Measurements from ENCODE around the gene AP5S1.

AP5S1 gene

GRCh38 chr20:3820048-3820900 is at the start of gene AP5S1:
AP5S1 (plus strand) TSS chr20:3820547; CDS start chr20:3822118, 1,571 bp downstream.
- Mint-ChIP-seq H3K4me1 (peaks cover 48% of the 10 kb centered on the region), H3K27ac (peak within 1 kb of the TSS; percentile 97), H3K27me3 (no peaks in the 10 kb centered on the region), H3K9me3 (no peaks in the 10 kb centered on the region), H3K36me3 (no peaks in the 10 kb centered on the region), H3K4me3 (peak within 1 kb of the TSS; percentile 92)

GRCh38 chr20:3771552-3772058 is 48.7 kb upstream of the AP5S1 start:
- no peak overlapping the region for H3K27ac Mint-ChIP-seq
- H3K4me3 Mint-ChIP-seq: no peak overlapping the region
- H3K4me1 Mint-ChIP-seq: peaks cover 13% of the 10 kb centered on the region
- H3K9me3 Mint-ChIP-seq: no peaks in the 10 kb centered on the region
- H3K27me3 Mint-ChIP-seq: no peaks in the 10 kb centered on the region
- H3K36me3 Mint-ChIP-seq: no peaks in the 10 kb centered on the region

- Mint-ChIP-seq H3K4me1 (peaks cover 25% of the 10 kb centered on the region), H3K36me3 (no peaks in the 10 kb centered on the region), H3K9me3 (no peaks in the 10 kb centered on the region), H3K4me3 (no peak overlapping the region), H3K27me3 (no peaks in the 10 kb centered on the region), H3K27ac (no peak overlapping the region)
Measured at GRCh38 chr20:3775457-3776108, 44.8 kb upstream of the AP5S1 start.

- Mint-ChIP-seq H3K4me1 (peaks cover 40% of the 10 kb centered on the region), H3K36me3 (no peaks in the 10 kb centered on the region), H3K27ac (no peak overlapping the region), H3K9me3 (no peaks in the 10 kb centered on the region), H3K27me3 (no peaks in the 10 kb centered on the region), H3K4me3 (peak overlapping the region; percentile 75)
Measured at GRCh38 chr20:3777381-3777715, 43.0 kb upstream of the AP5S1 start.

GRCh38 chr20:3777716-3778629 is 42.4 kb upstream of the AP5S1 start:
- Mint-ChIP-seq H3K4me3 (peak overlapping the region; percentile 75), H3K9me3 (no peaks in the 10 kb centered on the region), H3K4me1 (peaks cover 40% of the 10 kb centered on the region), H3K27ac (no peak overlapping the region), H3K27me3 (no peaks in the 10 kb centered on the region), H3K36me3 (no peaks in the 10 kb centered on the region)

- peaks cover 45% of the 10 kb centered on the region for H3K4me1 Mint-ChIP-seq
- H3K9me3 Mint-ChIP-seq: no peaks in the 10 kb centered on the region
- peaks cover 2% of the 10 kb centered on the region for H3K36me3 Mint-ChIP-seq
- no peak overlapping the region for H3K27ac Mint-ChIP-seq
- peak overlapping the region; percentile 60 for H3K4me3 Mint-ChIP-seq
- H3K27me3 Mint-ChIP-seq: no peaks in the 10 kb centered on the region
Measured at GRCh38 chr20:3778976-3779375, 41.4 kb upstream of the AP5S1 start.

- Mint-ChIP-seq H3K36me3 (peaks cover 4% of the 10 kb centered on the region), H3K4me1 (peaks cover 55% of the 10 kb centered on the region), H3K4me3 (peak within 1 kb of the TSS; percentile 77), H3K9me3 (no peaks in the 10 kb centered on the region), H3K27ac (peak within 1 kb of the TSS; percentile 70), H3K27me3 (no peaks in the 10 kb centered on the region)
Measured at GRCh38 chr20:3781153-3781910, 39.0 kb upstream of the AP5S1 start, which contains the start of gene SPEF1. SPEF1 (minus strand) TSS chr20:3781448; CDS start chr20:3781287, 161 bp downstream.

GRCh38 chr20:3782597-3782996 is 37.8 kb upstream of the AP5S1 start:
- Mint-ChIP-seq H3K27ac (peak overlapping the region; percentile 55), H3K27me3 (no peaks in the 10 kb centered on the region), H3K36me3 (peaks cover 4% of the 10 kb centered on the region), H3K4me1 (peaks cover 51% of the 10 kb centered on the region), H3K9me3 (no peaks in the 10 kb centered on the region), H3K4me3 (no peak overlapping the region)

GRCh38 chr20:3783068-3783489 is 37.3 kb upstream of the AP5S1 start:
- Mint-ChIP-seq H3K9me3 (no peaks in the 10 kb centered on the region), H3K4me1 (peaks cover 55% of the 10 kb centered on the region), H3K4me3 (no peak overlapping the region), H3K27me3 (no peaks in the 10 kb centered on the region), H3K27ac (peak overlapping the region; percentile 55), H3K36me3 (peaks cover 4% of the 10 kb centered on the region)

- Mint-ChIP-seq H3K36me3 (peaks cover 4% of the 10 kb centered on the region), H3K4me1 (peaks cover 57% of the 10 kb centered on the region), H3K27ac (no peak overlapping the region), H3K4me3 (no peak overlapping the region), H3K9me3 (no peaks in the 10 kb centered on the region), H3K27me3 (no peaks in the 10 kb centered on the region)
Measured at GRCh38 chr20:3783511-3784195, 36.7 kb upstream of the AP5S1 start.

- Mint-ChIP-seq H3K27me3 (no peaks in the 10 kb centered on the region), H3K36me3 (peaks cover 4% of the 10 kb centered on the region), H3K4me3 (peak overlapping the region; percentile 49), H3K9me3 (no peaks in the 10 kb centered on the region), H3K27ac (peak overlapping the region; percentile 17), H3K4me1 (peaks cover 56% of the 10 kb centered on the region)
Measured at GRCh38 chr20:3784216-3784853, 36.0 kb upstream of the AP5S1 start.

GRCh38 chr20:3784863-3785239 is 35.5 kb upstream of the AP5S1 start:
- H3K9me3 Mint-ChIP-seq: no peaks in the 10 kb centered on the region
- peaks cover 52% of the 10 kb centered on the region for H3K4me1 Mint-ChIP-seq
- H3K27ac Mint-ChIP-seq: peak overlapping the region; percentile 73
- H3K4me3 Mint-ChIP-seq: peak overlapping the region; percentile 49
- H3K36me3 Mint-ChIP-seq: peaks cover 4% of the 10 kb centered on the region
- H3K27me3 Mint-ChIP-seq: no peaks in the 10 kb centered on the region

GRCh38 chr20:3785240-3786125 is 34.9 kb upstream of the AP5S1 start:
- peak overlapping the region; percentile 85 for H3K4me3 Mint-ChIP-seq
- peak overlapping the region; percentile 73 for H3K27ac Mint-ChIP-seq
- H3K4me1 Mint-ChIP-seq: peaks cover 50% of the 10 kb centered on the region

More at GRCh38 chr20:3785240-3786125, 34.9 kb upstream of the AP5S1 start:
- no peaks in the 10 kb centered on the region for H3K27me3 Mint-ChIP-seq
- H3K36me3 Mint-ChIP-seq: peaks cover 4% of the 10 kb centered on the region
- H3K9me3 Mint-ChIP-seq: no peaks in the 10 kb centered on the region
